Hepatocyte (in vitro differentiated cells): ENCODE data around the gene ZDHHC11B. TPM values are rescaled to one million over a fixed set of nuclear protein-coding genes. Genes with fewer than 3 reads are reported as not detected.

ENCODE experiments used
- DNase-seq: peaks from one replicate; pipeline ENCODE4 v3.0.0-alpha.2; 2016; ENCODE audit warnings: low spot score
- H2AFZ ChIP-seq: fragments of 200-600 bp; sonication (generic); 2 replicates; pipeline ENCODE4 v1.6.0; 2016; ENCODE audit warnings: antibody characterized with exemption, mild to moderate bottlenecking
- H3K27ac ChIP-seq: fragments of 200-600 bp; sonication (generic); 2 replicates; pipeline ENCODE4 v1.5.1; 2016; ENCODE audit warnings: mild to moderate bottlenecking
- H3K27me3 ChIP-seq: fragments of 200-600 bp; sonication (generic); 2 replicates; pipeline ENCODE4 v1.6.1; 2016
- H3K36me3 ChIP-seq: fragments of 200-600 bp; sonication (generic); replicated peaks from 2 replicates; pipeline ENCODE4 v1.5.1; 2016; ENCODE audit warnings: low read depth; ENCODE audit not compliant: insufficient read depth
- H3K4me1 ChIP-seq: fragments of 200-600 bp; sonication (generic); 2 replicates; pipeline ENCODE4 v1.5.1; 2016; ENCODE audit warnings: mild to moderate bottlenecking, moderate library complexity; ENCODE audit not compliant: insufficient read depth
- H3K4me2 ChIP-seq: fragments of 200-600 bp; sonication (generic); 2 replicates; pipeline ENCODE4 v1.6.0; 2016
- H3K4me3 ChIP-seq: fragments of 200-600 bp; sonication (generic); 2 replicates; pipeline ENCODE4 v1.5.1; 2016; ENCODE audit warnings: mild to moderate bottlenecking
- H3K79me2 ChIP-seq: fragments of 200-600 bp; sonication (generic); 2 replicates; pipeline ENCODE4 v1.6.0; 2017; ENCODE audit warnings: mild to moderate bottlenecking
- H3K9me2 ChIP-seq: fragments of 200-600 bp; sonication (generic); replicated peaks from 2 replicates; pipeline ENCODE4 v1.6.0; 2017; ENCODE audit warnings: mild to moderate bottlenecking; ENCODE audit not compliant: insufficient read depth
- H3K9me3 ChIP-seq: fragments of 200-600 bp; sonication (generic); 2 replicates; pipeline ENCODE4 v1.5.1; 2016; ENCODE audit warnings: low read depth, mild to moderate bottlenecking
- H4K20me1 ChIP-seq: fragments of 200-600 bp; sonication (generic); 2 replicates; pipeline ENCODE4 v1.6.0; 2016; ENCODE audit warnings: mild to moderate bottlenecking; ENCODE audit not compliant: insufficient read depth, poor library complexity, severe bottlenecking
- EZH2 ChIP-seq: fragments of 200-600 bp; sonication (generic); IDR thresholded peaks from 2 replicates; pipeline ENCODE4 v1.6.1; 2016; ENCODE audit warnings: antibody characterized with exemption, mild to moderate bottlenecking, borderline replicate concordance
- EZH2phosphoT487 ChIP-seq: fragments of 200-600 bp; sonication (generic); IDR thresholded peaks from one replicate; pipeline ENCODE4 v1.6.1; 2018; ENCODE audit warnings: antibody characterized with exemption, mild to moderate bottlenecking, low read depth, moderate library complexity; ENCODE audit not compliant: unreplicated experiment, severe bottlenecking
- WGBS: methylation state at CpG from one replicate; pipeline ENCODE4 v1.1.6; 2016; ENCODE audit warnings: low lambda C conversion rate; ENCODE audit errors: missing lambda C conversion rate; 5-methylcytosine and 5-hydroxymethylcytosine counted together
- polyA plus RNA-seq: library from polyadenylated mRNA; unstranded; fragments of >200 nt; fragmentation: Nextera tagmentation; extraction: Ambion mirVana; gene quantifications from 2 replicates; pipeline ENCODE4 v1.2.1, GENCODE V29; 2016
- total RNA-seq: library from RNA; depleted of rRNA; stranded (reverse); fragments of >200 nt; gene quantifications from 2 replicates; pipeline ENCODE4 v1.2.3, GENCODE V29; 2014
- TF ChIP-seq, protein P1 (sequence below): fragments of 200-600 bp; sonication (generic); IDR thresholded peaks from 2 replicates; pipeline ENCODE4 v1.5.1; 2016; ENCODE audit warnings: antibody characterized with exemption, mild to moderate bottlenecking; ENCODE audit not compliant: poor library complexity

The ZDHHC11B gene
- total and polyA plus RNA-seq, 2 experiments from 2014 or later, result 0.83 to 1.3 TPM

DNA sequence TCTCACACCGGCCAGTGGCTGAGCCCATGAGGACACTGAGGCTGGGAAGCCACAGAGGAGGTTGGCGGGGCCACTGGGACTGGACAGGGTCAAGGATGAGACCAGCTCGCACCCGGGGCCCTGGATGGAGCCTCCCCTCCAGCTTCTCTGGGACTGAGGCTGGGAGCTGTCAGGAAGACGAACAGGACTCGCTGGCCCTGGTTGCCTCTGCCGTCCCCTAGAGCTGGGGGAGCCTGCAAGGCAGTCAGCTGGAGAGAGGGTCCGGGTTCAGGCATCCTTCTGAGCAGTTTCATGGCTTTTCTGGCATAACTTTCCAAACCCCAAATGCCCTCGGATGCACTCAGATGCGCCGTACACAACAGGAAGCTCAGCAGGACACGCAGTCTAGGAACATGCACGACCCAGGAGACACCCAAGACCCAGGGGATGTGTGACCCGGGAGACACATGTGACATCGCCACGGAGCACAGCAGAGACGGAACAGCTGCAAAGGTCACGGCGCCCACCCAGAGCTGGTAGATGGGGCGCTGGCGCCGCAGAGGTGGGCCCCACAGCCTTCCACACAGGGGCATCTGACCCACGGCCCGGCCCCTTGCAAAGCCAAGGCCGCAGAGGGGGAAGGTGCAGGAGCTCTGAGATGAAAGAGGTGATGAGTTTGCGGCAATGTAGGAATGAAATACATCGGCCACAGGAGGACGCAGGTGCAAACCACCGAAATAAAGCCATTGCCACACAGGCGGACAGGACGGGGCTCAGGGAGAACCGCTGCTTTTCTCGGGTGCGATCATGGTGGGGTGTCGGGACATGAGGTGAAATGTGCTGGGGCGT lies 108.4 kb downstream of the ZDHHC11B start:
- H3K27ac ChIP-seq, result no peak overlapping the region
- no peaks in the 10 kb centered on the region for H3K36me3 ChIP-seq
- no peaks in the 10 kb centered on the region for H3K9me3 ChIP-seq
- no peaks in the 10 kb centered on the region for H3K79me2 ChIP-seq
- 87% methylated on average over 36 of the region's 36 CpGs for WGBS
- TF ChIP-seq EZH2 (no peak), EZH2phosphoT487 (no peak)
- TF ChIP-seq, protein P1, sequence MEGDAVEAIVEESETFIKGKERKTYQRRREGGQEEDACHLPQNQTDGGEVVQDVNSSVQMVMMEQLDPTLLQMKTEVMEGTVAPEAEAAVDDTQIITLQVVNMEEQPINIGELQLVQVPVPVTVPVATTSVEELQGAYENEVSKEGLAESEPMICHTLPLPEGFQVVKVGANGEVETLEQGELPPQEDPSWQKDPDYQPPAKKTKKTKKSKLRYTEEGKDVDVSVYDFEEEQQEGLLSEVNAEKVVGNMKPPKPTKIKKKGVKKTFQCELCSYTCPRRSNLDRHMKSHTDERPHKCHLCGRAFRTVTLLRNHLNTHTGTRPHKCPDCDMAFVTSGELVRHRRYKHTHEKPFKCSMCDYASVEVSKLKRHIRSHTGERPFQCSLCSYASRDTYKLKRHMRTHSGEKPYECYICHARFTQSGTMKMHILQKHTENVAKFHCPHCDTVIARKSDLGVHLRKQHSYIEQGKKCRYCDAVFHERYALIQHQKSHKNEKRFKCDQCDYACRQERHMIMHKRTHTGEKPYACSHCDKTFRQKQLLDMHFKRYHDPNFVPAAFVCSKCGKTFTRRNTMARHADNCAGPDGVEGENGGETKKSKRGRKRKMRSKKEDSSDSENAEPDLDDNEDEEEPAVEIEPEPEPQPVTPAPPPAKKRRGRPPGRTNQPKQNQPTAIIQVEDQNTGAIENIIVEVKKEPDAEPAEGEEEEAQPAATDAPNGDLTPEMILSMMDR, result no peak
- no peak for DNase-seq
- H2AFZ ChIP-seq, result no peak overlapping the region
- H3K4me3 ChIP-seq, result no peak overlapping the region
- peaks cover 18% of the 10 kb centered on the region for H3K4me1 ChIP-seq
- no peak overlapping the region for H3K4me2 ChIP-seq
- no peaks in the 10 kb centered on the region for H3K9me2 ChIP-seq
- no peaks in the 10 kb centered on the region for H3K27me3 ChIP-seq
- H4K20me1 ChIP-seq, result no peaks in the 10 kb centered on the region

DNA sequence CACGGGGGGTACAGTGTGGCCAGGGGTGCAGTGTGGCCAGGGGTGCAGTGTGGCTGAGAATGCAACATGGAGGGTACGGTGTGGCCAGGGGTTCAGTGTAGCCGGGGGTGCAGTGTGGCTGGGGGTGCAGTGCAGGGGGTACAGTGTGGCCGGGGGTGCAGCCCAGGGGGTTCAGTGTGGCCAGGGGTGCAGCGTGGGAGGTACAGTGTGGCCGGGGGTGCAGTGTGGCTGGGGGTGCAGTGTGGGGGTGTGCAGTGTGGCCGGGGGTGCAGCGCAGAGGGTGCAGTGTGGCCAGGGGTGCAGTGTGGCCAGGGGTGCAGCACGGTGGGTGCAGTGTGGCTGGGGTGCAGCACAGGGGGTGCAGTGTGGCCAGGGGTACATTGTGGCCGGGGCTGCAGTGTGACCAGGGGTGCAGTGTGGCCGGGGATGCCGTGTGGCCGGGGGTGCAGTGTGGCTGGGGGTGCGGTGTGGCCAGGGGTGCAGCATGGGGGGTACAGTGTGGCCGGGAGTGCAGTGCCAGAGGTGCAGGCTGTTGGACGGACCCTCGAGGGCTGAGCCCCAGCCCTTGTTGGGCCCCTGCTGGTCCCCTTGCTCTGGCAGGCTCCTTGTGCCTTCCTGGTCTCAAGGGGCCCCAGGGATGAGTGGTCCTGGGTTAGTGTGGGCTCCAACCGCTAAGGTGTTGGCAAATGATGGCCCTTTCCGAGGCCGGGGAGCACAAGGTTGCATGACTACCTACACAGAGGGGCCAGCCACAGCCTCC lies 109.2 kb downstream of the ZDHHC11B start:
- no peak overlapping the region for H3K4me3 ChIP-seq
- no peaks in the 10 kb centered on the region for H3K9me2 ChIP-seq
- no peak overlapping the region for H2AFZ ChIP-seq
- H4K20me1 ChIP-seq, result no peaks in the 10 kb centered on the region
- no peak for DNase-seq
- H3K79me2 ChIP-seq, result no peaks in the 10 kb centered on the region
- TF ChIP-seq, protein P1, result no peak
- no peak for TF ChIP-seq EZH2
- no peak for TF ChIP-seq EZH2phosphoT487
- no peak overlapping the region for H3K4me2 ChIP-seq
- H3K27ac ChIP-seq, result no peak overlapping the region
- no peaks in the 10 kb centered on the region for H3K36me3 ChIP-seq
- H3K27me3 ChIP-seq, result no peaks in the 10 kb centered on the region
- no peaks in the 10 kb centered on the region for H3K9me3 ChIP-seq
- WGBS, result 84% methylated on average over 5 of the region's 20 CpGs
- H3K4me1 ChIP-seq, result peaks cover 18% of the 10 kb centered on the region

- H4K20me1 ChIP-seq, result no peaks in the 10 kb centered on the region
- H3K79me2 ChIP-seq, result no peaks in the 10 kb centered on the region
- H3K27me3 ChIP-seq, result no peaks in the 10 kb centered on the region
- H3K36me3 ChIP-seq, result no peaks in the 10 kb centered on the region
- no peak overlapping the region for H2AFZ ChIP-seq
- 64% methylated on average over 7 of the region's 7 CpGs for WGBS
- no peaks in the 10 kb centered on the region for H3K9me2 ChIP-seq
- no peak overlapping the region for H3K27ac ChIP-seq
- TF ChIP-seq EZH2phosphoT487 (no peak), EZH2 (no peak)
- H3K9me3 ChIP-seq, result no peaks in the 10 kb centered on the region
- no peak overlapping the region for H3K4me3 ChIP-seq
- no peak for DNase-seq
- no peak overlapping the region for H3K4me2 ChIP-seq
- H3K4me1 ChIP-seq, result peaks cover 18% of the 10 kb centered on the region
Observed at GRCh38 chr5:674630-675011, 109.9 kb downstream of the ZDHHC11B start.
